ENCODE results near the gene APLN. TPM values are rescaled to one million over a fixed set of nuclear protein-coding genes. Genes with fewer than 3 reads are reported as not detected.

The APLN gene
- total RNA-seq, 1 donor from 2014 or later, result 7.9 TPM

DNA sequence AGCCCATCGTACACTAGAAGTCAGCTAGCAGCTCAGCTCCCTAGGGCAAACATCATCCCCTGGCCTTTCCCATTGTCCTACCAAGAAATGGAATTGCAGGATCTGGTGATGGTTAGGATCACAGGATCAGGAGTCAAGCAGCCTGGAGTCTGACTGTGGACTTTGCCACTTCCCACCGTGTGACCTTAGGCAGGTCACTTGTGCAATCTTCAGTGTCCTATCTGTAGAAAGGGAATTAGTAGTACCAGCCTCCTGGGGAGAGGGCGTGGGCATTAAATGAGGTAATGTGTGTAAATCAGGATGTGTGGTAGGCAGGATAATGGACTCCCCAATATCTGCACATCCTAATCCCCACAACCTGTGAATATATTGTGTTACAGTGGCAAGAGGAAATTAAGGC lies 38.6 kb upstream of the APLN start:
- H3K4me1 ChIP-seq, result no peaks in the 10 kb centered on the region
- DNase-seq (no peak), ATAC-seq (no peak)
- H3K27ac ChIP-seq, result no peak overlapping the region
- intact Hi-C loops (cut with DNase I), result no loop called here
- no peaks in the 10 kb centered on the region for H3K9me3 ChIP-seq
- no peaks in the 10 kb centered on the region for H3K27me3 ChIP-seq
- H3K4me3 ChIP-seq, result no peak overlapping the region
- no peaks in the 10 kb centered on the region for H3K36me3 ChIP-seq
- TF ChIP-seq, protein P1, sequence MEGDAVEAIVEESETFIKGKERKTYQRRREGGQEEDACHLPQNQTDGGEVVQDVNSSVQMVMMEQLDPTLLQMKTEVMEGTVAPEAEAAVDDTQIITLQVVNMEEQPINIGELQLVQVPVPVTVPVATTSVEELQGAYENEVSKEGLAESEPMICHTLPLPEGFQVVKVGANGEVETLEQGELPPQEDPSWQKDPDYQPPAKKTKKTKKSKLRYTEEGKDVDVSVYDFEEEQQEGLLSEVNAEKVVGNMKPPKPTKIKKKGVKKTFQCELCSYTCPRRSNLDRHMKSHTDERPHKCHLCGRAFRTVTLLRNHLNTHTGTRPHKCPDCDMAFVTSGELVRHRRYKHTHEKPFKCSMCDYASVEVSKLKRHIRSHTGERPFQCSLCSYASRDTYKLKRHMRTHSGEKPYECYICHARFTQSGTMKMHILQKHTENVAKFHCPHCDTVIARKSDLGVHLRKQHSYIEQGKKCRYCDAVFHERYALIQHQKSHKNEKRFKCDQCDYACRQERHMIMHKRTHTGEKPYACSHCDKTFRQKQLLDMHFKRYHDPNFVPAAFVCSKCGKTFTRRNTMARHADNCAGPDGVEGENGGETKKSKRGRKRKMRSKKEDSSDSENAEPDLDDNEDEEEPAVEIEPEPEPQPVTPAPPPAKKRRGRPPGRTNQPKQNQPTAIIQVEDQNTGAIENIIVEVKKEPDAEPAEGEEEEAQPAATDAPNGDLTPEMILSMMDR (IDR thresholded peaks at IDR 0.05), result no peak

DNA sequence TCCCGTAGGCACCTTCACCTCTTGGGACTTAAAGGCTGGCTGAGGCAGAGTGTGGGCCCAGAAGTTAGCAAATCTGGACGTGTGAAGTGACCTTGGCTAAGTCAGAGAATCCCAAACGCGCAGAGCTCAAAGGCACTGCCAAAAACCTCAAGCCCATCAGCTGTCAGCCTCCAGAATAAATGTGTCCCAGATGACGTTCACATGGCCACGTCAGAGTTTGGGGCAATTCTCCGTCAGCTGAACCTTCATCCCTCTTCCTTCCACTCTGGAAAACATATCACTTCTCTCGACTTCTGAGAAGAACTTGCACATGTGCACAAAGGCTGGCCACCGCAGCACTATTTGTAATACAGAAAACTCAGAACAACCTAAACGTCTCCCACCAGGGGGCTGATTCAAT lies 35.7 kb upstream of the APLN start:
- H3K4me1 ChIP-seq, result no peaks in the 10 kb centered on the region
- intact Hi-C loops (cut with DNase I), result no loop called here
- no peaks in the 10 kb centered on the region for H3K9me3 ChIP-seq
- no peak for DNase-seq
- no peaks in the 10 kb centered on the region for H3K27me3 ChIP-seq
- ATAC-seq, result no peak
- H3K27ac ChIP-seq, result no peak overlapping the region
- TF ChIP-seq, protein P1 (IDR thresholded peaks at IDR 0.05), result no peak
- no peaks in the 10 kb centered on the region for H3K36me3 ChIP-seq
- H3K4me3 ChIP-seq, result no peak overlapping the region

DNA sequence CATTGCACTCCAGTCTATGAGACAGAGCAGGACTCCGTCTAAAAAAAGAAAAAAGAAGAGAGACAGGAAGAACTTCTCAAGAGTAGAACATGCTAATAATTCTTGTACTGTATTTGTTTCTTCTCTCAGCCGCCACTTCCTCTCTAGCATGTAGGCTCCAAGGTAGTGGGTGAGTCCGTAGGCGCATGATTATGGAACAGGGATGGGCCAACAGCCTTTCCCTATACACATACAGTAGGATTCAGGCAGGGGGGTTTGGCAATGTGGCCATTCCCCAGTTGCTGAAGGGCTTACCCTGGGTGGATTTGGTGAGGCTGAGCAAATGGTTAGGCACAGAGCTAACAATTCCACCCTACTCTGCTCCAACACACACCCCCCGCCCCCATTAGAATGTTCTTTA lies 35.0 kb upstream of the APLN start:
- H3K27me3 ChIP-seq, result no peaks in the 10 kb centered on the region
- ATAC-seq (no peak), DNase-seq (no peak)
- no peaks in the 10 kb centered on the region for H3K4me1 ChIP-seq
- H3K27ac ChIP-seq, result no peak overlapping the region
- H3K4me3 ChIP-seq, result no peak overlapping the region
- no peaks in the 10 kb centered on the region for H3K9me3 ChIP-seq
- intact Hi-C loops (cut with DNase I), result no loop called here
- TF ChIP-seq, protein P1 (IDR thresholded peaks at IDR 0.05), result no peak
- H3K36me3 ChIP-seq, result no peaks in the 10 kb centered on the region

DNA sequence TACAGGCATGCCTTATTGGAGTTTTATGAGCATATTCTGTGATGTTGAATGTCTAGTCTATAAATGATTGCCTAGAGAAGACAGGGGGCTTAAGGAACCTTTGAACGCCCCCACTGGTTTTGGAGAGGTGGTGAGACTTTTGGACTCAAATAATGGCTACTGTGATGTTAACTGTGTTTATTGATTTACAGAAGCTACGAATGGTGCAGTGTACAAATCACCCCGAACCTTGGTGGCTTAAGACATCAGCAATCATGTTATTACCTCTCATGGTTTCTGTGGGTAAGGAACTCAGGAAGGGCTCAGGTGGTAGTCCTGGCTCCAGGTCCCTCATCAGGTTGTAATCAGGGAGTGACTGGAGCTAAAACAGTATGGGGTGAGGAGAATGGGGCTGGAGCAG lies 33.3 kb upstream of the APLN start:
- TF ChIP-seq, protein P1 (IDR thresholded peaks at IDR 0.05), result no peak
- H3K4me1 ChIP-seq, result no peaks in the 10 kb centered on the region
- H3K9me3 ChIP-seq, result no peaks in the 10 kb centered on the region
- ATAC-seq (no peak), DNase-seq (no peak)
- H3K36me3 ChIP-seq, result no peaks in the 10 kb centered on the region
- no peaks in the 10 kb centered on the region for H3K27me3 ChIP-seq
- intact Hi-C loops (cut with DNase I), result no loop called here
- no peak overlapping the region for H3K4me3 ChIP-seq
- no peak overlapping the region for H3K27ac ChIP-seq

DNA sequence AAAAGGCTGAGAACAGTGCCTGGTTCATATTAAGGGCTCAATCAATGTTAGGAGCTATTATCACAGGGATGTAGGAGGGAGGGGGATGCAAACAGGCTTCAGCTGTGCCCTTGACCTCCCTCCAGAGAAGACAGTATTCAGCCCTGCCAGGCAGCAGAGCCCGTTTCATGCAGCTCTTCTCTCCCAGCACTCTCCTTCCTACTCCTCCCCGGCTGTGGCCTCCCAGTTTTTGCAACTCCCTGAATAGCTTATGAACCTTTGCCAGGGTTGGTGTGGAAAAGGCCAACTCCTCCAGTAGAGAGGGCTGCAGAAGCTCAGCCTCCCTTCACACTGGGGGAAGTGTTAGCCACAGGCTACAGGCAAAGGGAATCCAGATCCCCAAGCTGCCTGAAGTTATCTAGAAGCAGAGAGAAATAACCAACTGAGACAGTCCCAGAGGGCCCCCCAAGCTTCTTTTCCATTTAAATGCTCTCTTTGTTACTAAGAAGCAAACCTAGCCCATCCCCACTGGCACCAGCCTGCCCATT lies 31.7 kb upstream of the APLN start:
- H3K4me3 ChIP-seq, result no peak overlapping the region
- no peaks in the 10 kb centered on the region for H3K27me3 ChIP-seq
- H3K27ac ChIP-seq, result no peak overlapping the region
- intact Hi-C loops (cut with DNase I), result no loop called here
- DNase-seq (no peak), ATAC-seq (no peak)
- no peaks in the 10 kb centered on the region for H3K9me3 ChIP-seq
- TF ChIP-seq, protein P1 (IDR thresholded peaks at IDR 0.05), result no peak
- no peaks in the 10 kb centered on the region for H3K4me1 ChIP-seq
- H3K36me3 ChIP-seq, result no peaks in the 10 kb centered on the region

DNA sequence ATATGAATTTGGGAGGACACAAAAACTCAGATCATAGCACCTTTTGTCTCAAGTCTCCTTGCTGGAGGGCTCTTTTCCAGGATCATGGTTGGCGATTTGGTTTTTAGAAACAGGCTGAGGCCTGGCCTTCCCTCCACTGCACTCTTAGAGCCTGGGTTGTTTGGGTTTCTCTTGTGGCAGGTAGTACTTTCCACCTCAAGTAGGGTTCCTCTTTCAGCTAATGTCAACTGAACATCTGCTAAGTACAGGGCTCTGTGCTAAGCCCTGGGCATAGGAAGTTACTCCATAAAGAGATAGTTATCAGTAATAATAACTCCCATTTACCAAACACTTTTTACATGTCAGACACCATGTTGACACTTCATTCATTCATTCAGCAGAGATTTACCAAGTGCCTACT lies 28.2 kb upstream of the APLN start:
- H3K4me1 ChIP-seq, result peaks cover 3% of the 10 kb centered on the region
- no peaks in the 10 kb centered on the region for H3K27me3 ChIP-seq
- no peak overlapping the region for H3K27ac ChIP-seq
- intact Hi-C loops (cut with DNase I), result no loop called here
- no peak overlapping the region for H3K4me3 ChIP-seq
- no peak for ATAC-seq
- no peak for DNase-seq
- H3K9me3 ChIP-seq, result no peaks in the 10 kb centered on the region
- TF ChIP-seq, protein P1 (IDR thresholded peaks at IDR 0.05), result no peak
- H3K36me3 ChIP-seq, result no peaks in the 10 kb centered on the region

Data from upper lobe of right lung (tissue), 1 donor.